HG02970 (cell line): Measurements from ENCODE around the gene GPD1.

Experiments
- ATAC-seq: cut with Tn5 transposase; IDR thresholded peaks from one replicate; pipeline ENCODE4 v1.9.1; 2021; ENCODE audit warnings: mild to moderate bottlenecking, moderate library complexity, moderate number of reproducible peaks; ENCODE audit not compliant: unreplicated experiment, low FRiP score

GPD1 gene

GRCh38 chr12:50103767-50104321 is at the start of gene GPD1:
TSS of gene GPD1 (plus strand) at chr12:50104008. CDS start at chr12:50104051, 43 bp downstream.
- ATAC-seq: no peak

- no peak for ATAC-seq
Observed at GRCh38 chr12:50055831-50056638, 47.8 kb upstream of the GPD1 start.

GRCh38 chr12:50056639-50056976 is 47.2 kb upstream of the GPD1 start:
- ATAC-seq: no peak

- ATAC-seq: no peak
Observed at GRCh38 chr12:50057000-50057841, 46.6 kb upstream of the GPD1 start, which contains the start of gene ASIC1. TSS of gene ASIC1 (plus strand) at chr12:50057596. CDS start at chr12:50058767, 1,171 bp downstream.

DNA sequence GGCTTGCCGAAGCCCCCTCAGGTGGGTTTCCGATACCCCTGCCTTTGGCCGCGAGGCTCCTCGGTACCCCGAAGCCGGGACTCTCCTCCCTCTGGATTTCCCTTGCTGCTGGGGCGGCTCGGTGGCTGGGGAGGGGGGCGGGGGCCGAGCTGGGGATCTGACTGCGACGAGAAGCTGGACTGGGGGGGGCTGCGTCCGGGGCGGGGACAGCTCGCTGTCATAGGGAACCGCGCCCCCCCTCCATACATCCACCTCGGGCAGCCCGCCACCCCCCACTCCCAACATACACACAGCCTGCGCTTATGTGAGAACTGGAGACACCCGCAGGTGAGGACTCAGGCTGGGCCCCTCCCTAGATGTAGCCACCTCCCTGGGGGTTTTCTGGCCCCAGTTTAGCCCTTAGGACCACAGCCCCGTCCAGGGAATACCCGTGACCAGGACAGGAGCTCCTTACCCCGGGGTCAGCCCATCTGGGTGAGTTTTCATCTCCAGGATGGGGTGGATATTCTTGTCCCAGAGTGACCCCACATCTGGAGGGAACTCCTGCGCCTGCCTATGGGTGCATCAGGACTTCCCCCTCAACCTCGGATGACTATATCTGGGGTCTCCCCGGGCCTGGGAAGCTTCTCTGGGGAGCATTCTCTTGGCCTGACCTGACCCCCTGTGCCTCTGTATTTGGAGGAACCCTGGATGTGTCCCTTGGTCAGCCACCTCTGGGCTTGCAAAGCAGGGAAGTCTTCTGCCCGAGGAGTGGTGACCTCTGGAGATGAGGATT is 45.7 kb upstream of the GPD1 start:
- no peak for ATAC-seq

- ATAC-seq: no peak
Observed at GRCh38 chr12:50058743-50059312, 45.0 kb upstream of the GPD1 start.

DNA sequence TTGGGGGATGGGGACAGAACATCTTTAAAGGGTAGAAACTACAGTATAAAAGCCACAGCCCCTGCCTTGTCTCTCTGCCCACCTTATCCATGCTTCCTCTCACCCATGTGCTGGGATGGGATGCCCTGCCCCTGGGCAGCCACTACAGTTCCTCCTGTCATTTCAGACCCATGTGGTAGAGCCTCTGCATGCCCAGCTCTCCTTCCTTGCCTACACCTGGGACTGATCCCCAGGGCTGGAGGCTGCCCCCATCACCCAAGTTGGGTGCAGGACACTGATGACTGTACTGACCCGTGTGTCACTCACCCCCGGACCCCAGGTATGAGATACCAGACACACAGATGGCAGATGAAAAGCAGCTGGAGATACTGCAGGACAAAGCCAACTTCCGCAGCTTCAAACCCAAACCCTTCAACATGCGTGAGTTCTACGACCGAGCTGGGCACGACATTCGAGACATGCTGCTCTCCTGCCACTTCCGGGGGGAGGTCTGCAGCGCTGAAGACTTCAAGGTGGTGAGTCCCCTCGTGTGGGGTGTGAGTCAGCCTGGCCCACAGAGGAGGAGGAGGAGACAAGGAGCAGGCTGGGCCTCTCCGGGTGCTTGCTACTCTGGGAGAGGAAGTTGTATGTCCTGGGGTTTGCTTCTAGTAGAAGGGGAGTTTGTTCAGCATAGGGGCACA is 44.2 kb upstream of the GPD1 start:
- ATAC-seq: no peak

DNA sequence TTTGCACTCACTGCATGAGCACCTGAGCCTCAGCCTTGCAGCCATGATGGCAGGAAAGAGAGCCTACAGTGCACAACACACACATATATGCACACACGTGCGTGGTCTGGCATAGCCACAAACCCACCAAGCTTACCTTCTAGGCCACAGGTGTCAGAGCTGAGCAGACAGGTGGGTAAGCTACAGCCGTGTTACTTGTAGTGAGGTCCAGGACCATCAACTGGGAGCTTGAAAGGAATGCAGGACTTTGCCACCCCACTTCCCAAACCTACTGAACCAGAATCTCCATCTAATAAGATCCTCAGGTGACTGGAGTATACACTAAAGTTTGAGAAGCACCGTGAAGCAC is 43.7 kb upstream of the GPD1 start:
- ATAC-seq: no peak

- no peak for ATAC-seq
Observed at GRCh38 chr12:50061171-50061570, 42.6 kb upstream of the GPD1 start.

- ATAC-seq: no peak
Observed at GRCh38 chr12:50061946-50062686, 41.7 kb upstream of the GPD1 start.

DNA sequence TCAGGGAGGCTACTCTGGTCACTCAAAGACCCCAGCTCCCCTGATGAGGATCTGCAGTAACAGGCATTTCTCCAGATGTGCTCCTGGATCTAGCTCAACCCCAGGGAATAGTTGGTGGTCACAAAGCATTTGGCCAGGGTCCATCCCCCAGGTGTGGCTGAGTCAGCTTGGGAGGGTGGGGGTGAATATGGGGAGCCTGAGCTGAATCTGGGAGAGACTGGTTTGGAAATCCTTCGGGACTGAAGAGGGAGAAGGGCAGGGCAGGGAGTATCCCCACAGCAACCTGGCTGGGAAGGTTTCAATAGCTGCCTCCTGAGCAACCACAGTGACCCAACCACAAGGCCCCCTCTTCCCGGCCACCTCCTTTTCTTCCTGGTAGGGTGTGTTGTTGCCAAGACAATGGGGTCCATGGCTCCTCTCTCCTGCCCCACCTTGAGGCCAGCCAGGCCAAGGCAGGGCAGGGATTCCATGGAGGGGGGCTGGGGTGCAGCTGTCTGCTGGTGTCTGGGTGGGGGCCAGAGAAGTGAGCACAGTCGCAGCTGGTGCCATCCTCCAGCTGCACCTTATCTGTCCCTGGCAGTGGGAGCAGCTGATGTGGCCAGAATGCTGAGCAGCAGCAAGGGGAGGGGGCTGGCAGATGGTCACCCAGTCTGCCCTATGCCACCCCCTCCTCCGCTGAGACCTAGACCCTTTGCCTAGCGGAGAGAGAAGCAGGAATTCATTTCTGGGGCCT is 40.9 kb upstream of the GPD1 start:
- no peak for ATAC-seq

DNA sequence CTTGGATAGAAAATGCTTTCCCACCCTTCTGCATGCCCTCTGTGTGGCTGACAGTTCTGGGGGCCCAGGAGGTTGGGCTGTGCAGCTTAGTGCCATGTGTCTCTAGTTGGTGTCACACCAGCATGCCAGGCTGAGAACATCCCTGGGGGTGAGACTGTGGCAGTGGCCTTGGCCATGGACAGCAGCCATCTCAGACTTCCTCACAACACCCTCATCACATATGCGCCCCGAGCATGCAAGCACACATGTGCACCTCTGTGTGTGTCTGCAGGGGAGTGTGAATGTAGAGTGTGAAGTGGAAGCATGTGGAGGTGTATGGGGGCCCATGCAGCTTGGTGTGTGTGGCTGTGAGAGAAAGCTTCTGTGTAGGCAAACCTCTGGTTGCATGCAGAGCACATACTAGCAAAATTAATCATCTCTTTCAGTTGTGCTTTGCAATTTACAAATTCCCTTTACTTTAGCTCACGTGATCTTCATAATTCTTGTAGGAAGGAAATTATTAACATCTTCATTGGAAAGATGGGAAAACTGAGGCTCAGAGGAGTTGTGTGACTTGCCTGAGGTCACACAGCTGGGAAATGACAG is 38.0 kb upstream of the GPD1 start:
- no peak for ATAC-seq

DNA sequence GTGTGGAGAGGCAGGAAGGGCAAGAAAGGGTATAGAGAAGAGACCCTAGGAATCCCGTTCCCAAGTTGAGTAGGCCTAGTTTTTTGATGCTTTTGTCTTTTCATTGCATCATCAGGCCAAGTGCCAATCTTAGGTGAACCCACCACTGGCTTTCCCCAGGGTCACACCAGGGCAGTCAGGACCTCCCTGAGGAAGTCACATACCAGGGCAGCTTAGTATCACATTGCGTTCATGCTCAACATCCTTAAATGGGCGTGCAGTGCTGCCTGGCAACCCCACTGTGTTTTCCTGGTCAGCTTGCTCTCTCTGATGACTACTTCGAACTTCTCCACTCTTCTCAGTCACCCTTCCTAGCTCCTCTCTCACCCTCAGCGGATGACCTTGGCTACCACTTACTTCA is 37.4 kb upstream of the GPD1 start:
- ATAC-seq: no peak

- ATAC-seq: no peak
Observed at GRCh38 chr12:50069069-50069468, 34.7 kb upstream of the GPD1 start.

DNA sequence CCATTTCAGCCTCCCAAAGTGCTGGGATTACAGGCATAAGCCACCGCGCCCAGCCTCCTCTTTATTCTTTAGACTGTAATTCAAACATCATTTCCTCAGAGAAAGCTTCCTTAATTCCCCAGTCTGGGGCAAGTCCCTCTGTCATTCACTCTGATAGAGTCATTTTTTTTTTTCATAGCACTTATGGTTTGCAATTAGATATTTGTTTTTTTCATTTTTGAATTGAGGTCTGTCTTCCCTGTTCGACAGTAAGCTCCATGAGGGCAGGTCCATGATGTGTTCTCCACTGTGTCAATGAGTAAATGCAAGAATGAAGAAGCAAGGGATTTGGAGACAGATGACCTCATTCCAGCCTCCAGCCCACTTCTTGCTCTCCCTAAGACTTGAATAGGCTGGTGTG is 34.3 kb upstream of the GPD1 start:
- ATAC-seq: no peak

GRCh38 chr12:50070314-50071060 is 33.3 kb upstream of the GPD1 start:
- ATAC-seq: no peak

GRCh38 chr12:50072198-50072907 is 31.5 kb upstream of the GPD1 start:
- no peak for ATAC-seq
